ENCODE results near the gene PSG7.
"Not testable (repeated sequence)": the region's sequence is repeated elsewhere in the genome, so short reads cannot be mapped to it uniquely, and the experiment has no call there.

- not testable (repeated sequence) for TF ChIP-seq CTCF (conservative IDR thresholded peaks at IDR 0.05 in 1 of 2, IDR thresholded peaks at IDR 0.05 in 1 of 2; ENCODE audit: low read depth in 1 of 2, low read length in 2 of 2); EZH2 (IDR thresholded peaks at IDR 0.05; ENCODE audit: low read length, missing control alignments)
Measured at GRCh38 chr19:42934726-42935125, 2.3 kb downstream of the PSG7 start.
